HG03196 (cell line): Measurements from ENCODE around the gene PARK7.
A peak's percentile ranks its signal among the peaks of the same experiment; 100 is the strongest.

Experiments used
- ATAC-seq: cut with Tn5 transposase; IDR thresholded peaks from one replicate; pipeline ENCODE4 v1.9.1; 2021; ENCODE audit not compliant: unreplicated experiment

Gene PARK7

DNA sequence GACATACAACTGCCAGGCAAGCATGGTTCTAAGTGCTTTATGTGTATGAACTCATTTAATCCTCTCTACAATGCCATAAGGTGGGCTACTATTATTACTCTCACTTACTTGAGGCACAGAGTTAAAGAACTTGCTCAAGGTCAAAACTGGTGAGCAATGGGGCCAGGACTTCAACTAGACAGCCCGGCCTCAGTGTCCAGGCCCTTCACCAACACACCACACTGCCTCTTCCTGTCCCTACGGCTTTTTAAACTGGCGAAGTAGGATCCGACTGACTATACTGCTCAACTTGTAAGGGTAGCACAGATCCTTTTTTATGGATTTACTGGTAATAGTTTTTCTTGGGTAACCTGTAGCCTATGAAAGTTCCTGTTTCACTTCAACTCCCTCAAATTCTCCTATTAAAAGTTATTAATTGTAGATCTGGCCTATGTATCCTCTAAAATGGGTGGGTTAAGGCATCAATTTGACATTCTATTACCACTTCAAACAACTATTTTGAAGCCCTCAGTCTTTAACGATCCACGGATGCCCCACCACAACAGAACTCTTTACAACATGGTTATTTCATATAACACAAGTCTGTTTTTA lies 60.3 kb downstream of the PARK7 start:
- no peak for ATAC-seq

DNA sequence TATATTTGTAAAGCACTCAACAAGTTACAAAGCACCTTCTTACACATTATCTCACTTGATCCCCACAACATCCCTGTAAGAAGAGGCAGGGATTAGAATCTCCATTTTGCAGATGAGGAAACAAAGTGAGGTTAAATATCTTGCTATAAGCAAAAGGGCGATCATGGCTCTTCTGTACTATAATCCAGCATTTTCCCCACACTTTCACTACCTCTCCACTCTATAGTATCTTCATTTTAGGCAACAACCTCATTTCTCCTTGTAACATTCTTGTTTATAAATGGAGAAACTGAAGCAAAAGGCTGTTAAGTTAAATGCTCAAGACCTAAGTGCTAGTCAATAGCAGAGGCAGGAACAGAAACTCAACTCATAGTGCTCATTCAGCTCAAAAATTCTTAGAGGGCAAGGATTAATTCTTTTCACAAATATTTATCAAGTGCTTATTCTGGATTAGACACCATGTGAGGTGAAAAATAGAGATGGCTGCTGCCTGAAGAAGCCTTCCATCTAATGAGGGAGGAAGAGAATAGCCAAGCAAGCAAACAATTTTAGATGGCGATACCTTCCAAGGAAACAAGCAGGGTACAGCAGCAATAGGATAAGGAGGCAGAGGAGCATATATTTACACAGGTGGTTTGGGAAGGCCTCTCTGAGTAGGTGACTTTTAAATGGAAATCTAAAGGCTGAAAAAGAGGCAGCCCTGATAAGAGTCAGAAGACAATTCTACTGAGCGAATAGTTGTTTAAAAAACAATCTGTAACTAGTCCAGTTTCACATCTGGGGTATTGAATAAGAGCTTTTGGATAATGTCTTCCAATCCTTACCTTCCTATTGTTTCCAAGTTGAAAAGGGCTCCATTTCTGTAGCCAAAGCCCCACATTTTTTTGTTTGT lies 61.1 kb downstream of the PARK7 start:
- no peak for ATAC-seq

DNA sequence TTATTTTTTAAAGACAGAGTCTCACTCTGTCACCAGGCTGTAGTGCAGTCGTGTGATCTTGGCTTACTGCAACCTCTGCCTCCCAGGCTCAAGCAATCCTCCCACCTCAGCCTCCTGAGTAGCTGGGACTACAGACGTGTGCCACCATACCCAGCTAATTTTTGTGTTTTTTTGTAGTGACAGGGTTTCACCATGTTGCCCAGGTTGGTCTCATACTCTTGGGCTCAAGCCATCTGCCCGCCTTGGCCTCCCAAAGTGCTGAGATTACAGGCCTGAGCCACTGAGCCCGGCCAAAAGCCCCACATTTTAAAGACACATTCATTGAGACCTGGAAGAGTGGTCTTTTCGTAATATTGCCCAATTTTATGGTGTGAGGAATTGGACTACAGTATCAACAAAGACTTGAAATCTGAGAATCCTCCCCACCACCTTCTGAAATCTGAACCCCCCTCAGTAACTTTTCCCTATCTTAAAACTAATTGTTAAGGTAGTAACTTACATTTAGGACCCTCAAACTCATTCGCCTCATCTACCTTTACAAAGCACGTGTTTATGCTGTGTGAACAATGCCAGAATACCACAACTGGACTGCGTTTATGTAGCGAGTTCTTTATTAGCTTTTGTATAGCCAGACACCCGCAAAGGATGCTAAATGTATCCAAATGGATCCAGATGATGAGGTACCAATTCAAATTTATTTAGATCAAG lies 61.9 kb downstream of the PARK7 start:
- ATAC-seq = no peak

DNA sequence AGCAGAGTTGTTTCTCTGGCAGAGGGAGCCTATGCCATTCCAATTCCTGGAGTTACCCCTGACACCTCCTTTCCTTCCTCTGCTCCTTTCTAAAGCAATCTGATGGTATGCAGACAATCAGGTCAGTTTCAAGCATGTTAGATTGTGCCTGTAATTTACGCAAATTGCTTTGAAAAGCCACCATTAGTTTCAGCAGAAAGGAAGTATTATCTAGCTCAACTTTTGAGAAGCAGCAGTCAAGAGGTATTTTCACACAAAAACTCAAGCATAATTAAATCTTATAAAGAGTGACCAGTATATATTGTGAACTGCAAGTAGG lies 62.4 kb downstream of the PARK7 start:
- no peak for ATAC-seq

DNA sequence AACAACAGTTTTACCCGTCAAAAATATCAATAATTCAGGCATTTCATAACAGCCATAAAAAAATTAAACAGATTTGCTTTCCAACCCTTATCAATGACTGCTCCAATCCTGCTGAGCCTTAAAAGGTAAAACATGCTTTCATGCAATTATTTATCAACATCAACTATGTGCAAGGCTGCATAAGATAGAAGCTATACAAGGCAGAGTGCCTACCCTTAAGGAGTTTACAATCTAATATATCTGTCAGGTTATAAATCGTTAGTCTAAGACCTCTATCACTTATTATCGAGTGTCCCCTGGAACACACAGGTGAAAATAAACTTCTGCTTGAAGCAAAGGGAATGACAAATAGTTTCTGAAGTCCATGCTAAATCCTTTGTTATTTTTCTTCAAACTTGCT lies 62.8 kb downstream of the PARK7 start:
- ATAC-seq = no peak

DNA sequence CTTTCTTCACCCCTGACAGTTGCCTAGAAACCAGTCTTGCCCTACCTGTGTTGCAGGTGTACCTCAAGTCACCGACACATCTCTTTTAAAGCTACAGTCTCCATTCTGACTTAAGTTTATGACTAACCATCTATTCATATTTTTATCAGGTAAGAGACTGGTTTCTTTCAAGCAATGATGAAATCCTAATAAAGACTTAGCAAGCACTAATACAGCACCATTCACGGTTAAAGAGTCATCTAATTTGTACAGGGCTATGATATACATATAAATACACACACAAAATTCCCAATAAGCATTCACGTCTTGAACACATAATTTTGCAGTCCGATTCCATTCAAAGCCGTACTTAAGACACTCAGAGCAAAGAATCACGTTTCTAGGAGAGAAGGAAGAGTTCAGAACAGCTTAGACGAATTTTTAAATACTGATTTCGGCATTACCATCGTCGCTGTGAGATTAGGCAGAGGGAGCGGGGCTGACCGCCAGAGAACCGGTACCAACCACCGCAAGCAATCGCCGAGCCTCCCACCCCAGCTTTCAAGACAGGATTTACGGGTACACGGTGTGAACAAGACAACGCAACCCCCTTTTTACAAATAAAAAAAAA lies 63.7 kb downstream of the PARK7 start:
- no peak for ATAC-seq

DNA sequence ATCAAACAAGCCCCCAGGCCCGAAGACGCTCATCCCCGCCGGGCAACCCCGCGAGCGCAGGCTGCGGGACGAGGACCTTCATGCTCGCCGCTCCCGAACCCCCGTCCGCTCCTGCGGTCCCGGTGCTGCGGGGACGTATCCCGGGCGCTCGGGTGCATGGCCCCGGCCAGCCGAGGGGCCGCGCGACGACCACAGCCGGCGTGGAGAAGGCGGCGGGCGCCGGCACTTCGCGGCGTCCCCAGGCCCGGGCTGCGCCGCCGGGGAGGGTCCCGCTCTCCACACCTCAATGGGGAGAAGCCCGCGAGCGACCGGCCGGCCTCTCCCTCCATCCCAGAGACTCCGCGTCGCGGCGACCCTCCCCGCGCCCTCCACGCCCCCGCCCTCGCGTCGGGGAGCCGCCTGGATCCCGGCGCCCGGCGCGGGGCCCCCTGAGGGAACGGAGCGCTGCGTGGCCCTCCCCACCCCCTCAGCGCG lies 64.2 kb downstream of the PARK7 start:
- peak; percentile 4 for ATAC-seq

DNA sequence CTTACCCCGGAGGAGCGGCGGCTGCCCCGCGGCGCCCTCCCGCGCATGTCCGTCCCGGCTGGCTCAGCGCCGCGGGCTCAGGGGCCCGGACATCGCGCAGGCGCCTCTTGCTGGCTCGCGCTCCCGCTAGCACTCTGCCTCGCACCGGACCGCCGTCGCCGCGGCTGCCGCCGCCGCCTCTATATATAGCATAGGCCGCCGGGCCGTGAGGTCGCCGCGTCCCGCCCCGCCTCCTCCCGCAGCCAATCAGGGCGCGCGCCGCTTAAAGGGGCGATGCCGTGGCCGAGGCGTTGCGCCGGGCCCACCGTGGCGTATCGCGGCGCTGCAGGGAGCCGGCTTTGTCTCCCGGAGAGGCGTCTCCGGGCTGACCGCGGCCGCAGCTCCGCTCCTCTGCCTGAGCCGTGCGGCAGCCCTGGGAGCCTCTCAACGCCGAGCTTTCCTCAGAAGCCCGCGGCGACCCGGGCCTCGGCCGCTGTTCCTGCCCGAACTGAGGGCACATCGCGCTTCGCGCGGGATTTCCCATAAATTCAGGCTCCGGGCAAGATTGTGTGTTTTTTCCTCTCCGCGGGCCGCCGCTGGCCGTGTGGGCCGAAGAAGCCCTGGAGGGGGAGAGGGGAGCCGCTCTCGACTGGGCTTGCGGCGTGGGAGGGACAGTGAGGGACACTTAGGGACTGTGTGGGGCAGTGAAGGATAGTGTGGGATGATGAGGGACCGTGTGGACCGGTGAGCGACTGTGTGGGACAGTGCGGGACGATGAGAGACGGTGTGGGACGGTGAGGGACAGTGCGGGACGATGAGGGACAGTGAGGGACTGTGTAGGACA lies 64.9 kb downstream of the PARK7 start, which contains the start of gene ERRFI1:
Gene ERRFI1 (minus strand): TSS at position 157 of the 823 bp plus-strand sequence. CDS start 10,690 bp downstream, outside the sequence.
- ATAC-seq = peak; percentile 84

DNA sequence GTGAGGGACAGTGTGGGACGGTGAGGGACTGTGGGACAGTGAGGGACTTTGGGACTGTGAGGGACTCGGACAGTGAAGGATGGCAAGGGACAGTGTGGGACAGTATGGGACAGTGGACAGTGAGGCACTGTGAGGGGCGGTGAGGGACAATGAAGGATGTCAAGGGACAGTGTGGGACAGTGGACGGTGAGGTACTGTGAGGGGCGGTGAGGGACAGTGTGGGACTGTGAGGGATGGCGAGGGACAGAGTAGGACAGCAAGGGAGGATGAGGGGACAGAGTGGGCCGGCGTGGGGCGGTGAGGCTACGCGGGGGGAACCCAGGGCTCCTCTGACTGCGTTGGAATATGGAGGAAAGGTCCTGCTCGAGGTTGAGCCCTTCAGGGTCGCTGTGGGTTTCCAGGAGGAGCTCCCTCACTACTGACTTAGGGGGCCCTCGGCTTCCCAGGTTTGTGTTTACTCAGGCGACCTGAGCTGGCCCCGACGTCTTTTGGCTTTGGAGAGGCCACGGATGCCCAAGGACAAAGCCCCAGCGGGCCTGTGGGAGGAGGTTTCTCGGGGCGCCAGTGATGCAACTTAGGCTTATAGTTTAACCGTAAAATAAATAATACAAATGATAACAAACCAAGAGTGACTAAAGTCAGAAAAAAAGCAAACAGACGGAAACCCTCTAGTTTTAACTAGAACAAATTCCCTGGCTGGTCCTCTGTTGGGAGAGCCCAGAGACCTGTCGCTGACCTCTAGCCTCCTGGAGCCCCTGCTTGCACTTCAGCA lies 65.7 kb downstream of the PARK7 start:
- ATAC-seq = no peak

DNA sequence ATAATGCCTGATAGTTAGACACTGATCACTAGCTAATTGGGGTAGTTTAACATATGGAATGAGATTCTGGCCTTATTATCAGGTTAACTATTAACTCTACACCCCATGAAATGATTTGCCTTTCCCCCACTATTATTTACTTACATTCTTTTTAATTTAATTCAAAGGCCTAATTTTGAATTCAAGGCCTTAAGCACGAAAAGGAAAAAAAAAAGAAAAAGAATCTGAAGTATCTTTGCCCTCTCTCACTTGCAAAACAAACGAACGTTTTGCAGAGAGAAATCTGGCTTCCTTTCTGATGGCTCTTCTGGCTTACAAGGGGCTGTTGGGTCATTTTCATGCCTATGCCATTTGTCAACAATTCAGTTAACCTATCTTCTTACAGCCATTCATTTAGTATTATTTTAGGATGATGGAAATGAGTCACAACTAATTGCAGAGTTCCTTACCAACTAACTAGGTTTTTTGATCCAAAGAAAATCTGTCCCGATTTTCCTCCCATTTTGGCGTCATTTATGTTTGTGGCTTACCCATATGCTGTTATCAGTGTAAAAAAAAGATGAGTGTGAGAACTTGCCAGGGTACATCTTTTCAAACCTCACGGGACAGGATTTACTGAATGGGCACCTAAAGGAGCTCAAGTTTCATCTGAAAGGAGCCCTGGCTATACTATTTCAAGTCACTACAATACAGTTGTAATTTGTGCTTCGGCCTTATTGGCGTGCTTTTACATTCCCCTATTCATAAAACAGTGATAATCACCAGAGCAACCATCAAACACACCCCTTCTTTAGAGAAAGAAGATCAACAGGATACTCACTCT lies 66.4 kb downstream of the PARK7 start:
- ATAC-seq = no peak

DNA sequence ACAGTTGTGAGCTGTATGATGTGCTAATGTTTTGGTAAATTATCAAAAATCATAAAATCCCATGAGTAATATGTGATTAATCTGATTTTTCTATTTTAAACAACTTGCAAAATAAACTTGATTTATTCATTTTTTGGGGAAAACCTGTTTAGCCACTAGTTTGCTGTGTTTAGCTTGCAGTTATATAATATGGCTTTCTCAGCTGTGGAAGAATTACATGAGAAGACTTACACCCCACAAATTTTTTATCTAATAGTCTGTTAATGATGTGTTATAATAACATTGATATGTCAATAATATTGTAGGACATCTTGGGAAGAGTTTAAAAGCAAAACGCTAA lies 67.0 kb downstream of the PARK7 start:
- ATAC-seq = no peak

DNA sequence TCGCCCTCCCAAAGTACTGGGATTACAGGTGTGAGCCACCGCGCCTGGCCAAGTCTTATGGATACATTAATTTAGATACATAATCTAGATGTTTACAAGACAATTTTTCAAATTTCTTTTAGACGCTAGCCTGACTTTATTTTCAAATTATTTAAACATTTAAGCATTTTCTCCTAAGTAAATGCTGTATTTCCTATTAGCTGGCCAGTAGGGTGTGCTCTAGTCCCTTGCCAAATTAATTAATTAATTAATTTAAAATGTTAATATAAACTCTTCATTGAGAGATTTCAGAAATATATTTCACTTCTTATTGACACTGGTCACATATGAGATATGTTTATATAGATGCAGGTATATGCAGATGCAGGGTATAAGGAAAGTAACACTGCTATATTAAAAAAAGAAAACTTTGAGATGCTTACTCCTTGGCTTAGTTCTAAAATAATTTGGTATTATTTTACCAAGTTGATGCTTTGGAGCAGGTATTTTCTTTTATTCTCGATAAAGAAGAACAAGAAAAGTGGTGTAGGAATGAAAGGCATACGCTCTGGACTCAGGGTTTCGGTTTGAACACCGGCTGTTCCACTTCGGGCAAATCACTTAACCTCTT lies 69.8 kb downstream of the PARK7 start:
- no peak for ATAC-seq

DNA sequence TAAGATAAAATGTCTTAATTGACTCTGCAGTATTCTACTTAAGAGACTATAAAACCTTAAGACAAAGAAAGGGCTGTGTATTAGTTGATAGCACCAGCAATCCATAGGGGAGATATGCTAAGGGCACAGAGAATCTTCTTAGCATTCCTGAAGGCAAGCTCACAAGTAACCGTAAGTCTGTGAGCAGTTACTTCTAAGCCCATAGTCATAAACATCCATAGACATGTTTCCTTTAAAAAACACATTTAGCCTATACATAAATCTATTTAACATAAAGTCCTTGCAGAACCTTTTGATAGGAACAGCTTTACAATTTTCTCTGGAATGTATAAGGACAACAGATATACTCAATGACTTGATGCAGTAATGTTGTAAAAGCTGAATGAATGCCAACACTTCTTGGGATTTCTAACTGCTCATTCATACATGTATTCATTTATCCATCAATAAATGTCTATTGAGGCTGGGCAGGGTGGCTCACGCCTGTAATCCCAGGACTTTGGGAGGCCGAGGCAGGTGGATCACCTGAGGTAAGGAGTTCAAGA lies 70.9 kb downstream of the PARK7 start:
- no peak for ATAC-seq

DNA sequence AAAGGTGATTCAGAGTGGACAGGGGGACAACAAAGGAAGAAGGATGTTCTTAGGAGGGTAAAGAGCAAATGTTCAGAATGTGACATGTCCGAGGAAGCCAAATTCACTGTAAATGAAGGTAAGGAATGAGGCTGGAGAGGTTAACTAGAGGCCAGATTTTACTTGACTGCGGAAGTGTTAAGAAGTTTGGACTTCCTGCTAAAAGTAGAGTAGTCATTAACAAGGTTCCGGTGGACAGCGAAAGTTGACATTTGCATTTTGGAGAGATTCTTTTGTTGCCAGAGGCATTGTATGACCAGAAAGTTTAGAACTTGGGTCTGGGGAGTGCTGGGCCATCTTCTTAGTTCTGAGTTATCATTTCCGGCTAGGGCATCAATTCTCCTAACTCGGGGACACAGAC lies 71.8 kb downstream of the PARK7 start:
- ATAC-seq = no peak
